Measurements from ENCODE around the gene SMIM3. TPM values are rescaled to one million over a fixed set of nuclear protein-coding genes. Genes with fewer than 3 reads are reported as not detected.

Gene SMIM3
- total RNA-seq, 2 donors from 2014 or later = 22.9 to 32.5 TPM

GRCh38 chr5:150763023-150763769 lies 15.4 kb upstream of the SMIM3 start:
- peak; percentile 88 for DNase-seq (ENCODE audit: low spot score)

GRCh38 chr5:150764530-150764929 lies 14.0 kb upstream of the SMIM3 start:
- intact Hi-C loops (cut with DNase I) = no loop called here
- DNase-seq (ENCODE audit: low spot score) = no peak

More at GRCh38 chr5:150763023-150763769, 15.4 kb upstream of the SMIM3 start:
- intact Hi-C loops (cut with DNase I) = no loop called here

GRCh38 chr5:150765011-150765798 lies 13.4 kb upstream of the SMIM3 start:
- intact Hi-C loops (cut with DNase I) = no loop called here
- no peak for DNase-seq (ENCODE audit: low spot score)

- intact Hi-C loops (cut with DNase I) = no loop called here
- no peak for DNase-seq (ENCODE audit: low spot score)
Measured at GRCh38 chr5:150765799-150766169, 12.8 kb upstream of the SMIM3 start.

GRCh38 chr5:150766251-150766650 lies 12.3 kb upstream of the SMIM3 start:
- intact Hi-C loops (cut with DNase I) = no loop called here
- DNase-seq (ENCODE audit: low spot score) = no peak

- intact Hi-C loops (cut with DNase I) = no loop called here
- DNase-seq (ENCODE audit: low spot score) = no peak
Measured at GRCh38 chr5:150771034-150771795, 7.3 kb upstream of the SMIM3 start.

GRCh38 chr5:150774145-150774544 lies 4.4 kb upstream of the SMIM3 start:
- DNase-seq (ENCODE audit: low spot score) = no peak

GRCh38 chr5:150777685-150778084 lies 872 bp upstream of the SMIM3 start:
- DNase-seq (ENCODE audit: low spot score) = no peak
- intact Hi-C loops (cut with DNase I) = no loop called here

More at GRCh38 chr5:150774145-150774544, 4.4 kb upstream of the SMIM3 start:
- intact Hi-C loops (cut with DNase I) = no loop called here

- intact Hi-C loops (cut with DNase I) = no loop called here
- no peak for DNase-seq (ENCODE audit: low spot score)
Measured at GRCh38 chr5:150778088-150778516, 455 bp upstream of the SMIM3 start.

- intact Hi-C loops (cut with DNase I) = no loop called here
- DNase-seq (ENCODE audit: low spot score) = no peak
Measured at GRCh38 chr5:150779397-150780186, 1.0 kb downstream of the SMIM3 start.

- no peak for DNase-seq (ENCODE audit: low spot score)
- intact Hi-C loops (cut with DNase I) = no loop called here
Measured at GRCh38 chr5:150780187-150780692, 1.7 kb downstream of the SMIM3 start.

GRCh38 chr5:150780816-150781221 lies 2.3 kb downstream of the SMIM3 start:
- intact Hi-C loops (cut with DNase I) = no loop called here
- DNase-seq (ENCODE audit: low spot score) = no peak

GRCh38 chr5:150781706-150782614 lies 3.4 kb downstream of the SMIM3 start:
- peak; percentile 90 for DNase-seq (ENCODE audit: low spot score)
- intact Hi-C loops (cut with DNase I) = no loop called here

GRCh38 chr5:150782850-150783249 lies 4.3 kb downstream of the SMIM3 start:
- DNase-seq (ENCODE audit: low spot score) = no peak
- intact Hi-C loops (cut with DNase I) = no loop called here

GRCh38 chr5:150783422-150783928 lies 4.9 kb downstream of the SMIM3 start:
- DNase-seq (ENCODE audit: low spot score) = peak; percentile 82

GRCh38 chr5:150785950-150786349 lies 7.4 kb downstream of the SMIM3 start:
- intact Hi-C loops (cut with DNase I) = no loop called here
- DNase-seq (ENCODE audit: low spot score) = no peak

More at GRCh38 chr5:150783422-150783928, 4.9 kb downstream of the SMIM3 start:
- intact Hi-C loops (cut with DNase I) = no loop called here

- DNase-seq (ENCODE audit: low spot score) = no peak
- intact Hi-C loops (cut with DNase I) = no loop called here
Measured at GRCh38 chr5:150786876-150787275, 8.3 kb downstream of the SMIM3 start.

GRCh38 chr5:150787656-150788055 lies 9.1 kb downstream of the SMIM3 start:
- DNase-seq (ENCODE audit: low spot score) = no peak
- intact Hi-C loops (cut with DNase I) = no loop called here
